ENCODE data around the gene RFC2. TPM values are rescaled to one million over a fixed set of nuclear protein-coding genes. Genes with fewer than 3 reads are reported as not detected.

Gene RFC2
- total RNA-seq, 2 donors from 2014 or later, result 6.0 to 8.5 TPM

DNA sequence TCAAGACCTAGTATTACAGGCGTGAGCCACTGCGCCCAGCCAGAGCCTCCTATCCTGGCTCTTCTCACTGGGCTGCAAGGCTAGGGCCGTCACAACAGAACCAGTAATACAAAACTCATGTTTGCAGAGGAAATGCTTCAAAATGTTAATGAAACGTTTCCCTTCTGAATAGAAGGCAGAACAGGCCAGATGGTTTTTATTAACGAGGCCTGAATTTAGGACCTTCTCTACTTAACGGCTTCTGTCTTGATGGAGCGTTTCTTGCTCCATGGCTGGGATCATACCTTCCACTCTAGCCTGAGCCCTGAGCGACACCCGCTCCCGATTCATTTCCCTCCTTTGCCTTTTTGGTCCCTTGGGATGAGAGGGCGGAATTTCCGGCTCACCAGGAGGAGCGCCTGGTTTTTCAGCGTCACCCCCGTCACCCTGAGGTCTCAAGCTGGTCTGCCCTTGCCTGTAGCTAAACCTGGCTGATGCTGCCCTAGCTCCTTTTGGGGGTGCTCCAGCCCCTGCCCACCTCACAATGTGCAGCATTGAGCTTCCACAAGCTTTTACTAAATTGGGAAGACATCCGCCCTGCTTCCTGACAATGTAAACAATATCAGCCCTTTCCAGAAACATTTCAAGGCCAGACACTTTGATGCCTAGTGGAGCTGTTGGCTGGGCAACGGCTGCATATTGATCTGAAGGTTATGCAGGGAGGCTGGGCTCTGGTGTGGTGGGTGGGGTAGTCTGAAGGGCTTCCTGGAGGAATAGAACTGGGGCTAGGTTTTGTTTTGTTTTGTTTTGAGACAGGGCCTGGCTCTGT is 40.2 kb upstream of the RFC2 start:
- Histone ChIP-seq H3K4me1 (peaks cover 0 to 43% of the 10 kb centered on the region in 2 donors), H3K27me3 (no peaks in the 10 kb centered on the region), H3K4me3 (peak overlapping the region in 1 of 2 donors; percentile 17), H3K9me3 (no peaks in the 10 kb centered on the region), H3K27ac (peak overlapping the region; percentile 64 to 72), H3K36me3 (no peaks in the 10 kb centered on the region)
- TF ChIP-seq, protein P1, sequence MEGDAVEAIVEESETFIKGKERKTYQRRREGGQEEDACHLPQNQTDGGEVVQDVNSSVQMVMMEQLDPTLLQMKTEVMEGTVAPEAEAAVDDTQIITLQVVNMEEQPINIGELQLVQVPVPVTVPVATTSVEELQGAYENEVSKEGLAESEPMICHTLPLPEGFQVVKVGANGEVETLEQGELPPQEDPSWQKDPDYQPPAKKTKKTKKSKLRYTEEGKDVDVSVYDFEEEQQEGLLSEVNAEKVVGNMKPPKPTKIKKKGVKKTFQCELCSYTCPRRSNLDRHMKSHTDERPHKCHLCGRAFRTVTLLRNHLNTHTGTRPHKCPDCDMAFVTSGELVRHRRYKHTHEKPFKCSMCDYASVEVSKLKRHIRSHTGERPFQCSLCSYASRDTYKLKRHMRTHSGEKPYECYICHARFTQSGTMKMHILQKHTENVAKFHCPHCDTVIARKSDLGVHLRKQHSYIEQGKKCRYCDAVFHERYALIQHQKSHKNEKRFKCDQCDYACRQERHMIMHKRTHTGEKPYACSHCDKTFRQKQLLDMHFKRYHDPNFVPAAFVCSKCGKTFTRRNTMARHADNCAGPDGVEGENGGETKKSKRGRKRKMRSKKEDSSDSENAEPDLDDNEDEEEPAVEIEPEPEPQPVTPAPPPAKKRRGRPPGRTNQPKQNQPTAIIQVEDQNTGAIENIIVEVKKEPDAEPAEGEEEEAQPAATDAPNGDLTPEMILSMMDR (IDR thresholded peaks at IDR 0.05), result no peak
- DNase-seq (ENCODE audit: low spot score), result peak; percentile 77

DNA sequence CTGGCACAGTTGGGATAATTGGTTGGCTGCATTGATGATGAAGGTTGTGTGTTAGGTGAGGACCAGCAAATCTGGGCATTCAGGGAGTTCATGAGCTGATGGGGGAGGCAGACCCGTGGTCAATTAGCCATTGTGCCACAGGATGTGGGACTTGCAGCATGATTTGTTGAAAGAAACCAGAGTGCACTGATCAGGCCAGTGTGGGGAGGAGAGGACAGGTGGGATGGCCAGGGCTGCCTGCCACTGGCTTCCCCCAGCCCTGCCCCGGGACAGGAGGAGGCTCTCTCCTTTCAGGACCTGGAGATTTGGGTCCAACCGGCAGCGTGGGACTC is 39.3 kb upstream of the RFC2 start:
- TF ChIP-seq, protein P1 (IDR thresholded peaks at IDR 0.05), result no peak
- DNase-seq (ENCODE audit: low spot score), result no peak
- H3K4me1 ChIP-seq, result peaks cover 0 to 44% of the 10 kb centered on the region in 2 donors

DNA sequence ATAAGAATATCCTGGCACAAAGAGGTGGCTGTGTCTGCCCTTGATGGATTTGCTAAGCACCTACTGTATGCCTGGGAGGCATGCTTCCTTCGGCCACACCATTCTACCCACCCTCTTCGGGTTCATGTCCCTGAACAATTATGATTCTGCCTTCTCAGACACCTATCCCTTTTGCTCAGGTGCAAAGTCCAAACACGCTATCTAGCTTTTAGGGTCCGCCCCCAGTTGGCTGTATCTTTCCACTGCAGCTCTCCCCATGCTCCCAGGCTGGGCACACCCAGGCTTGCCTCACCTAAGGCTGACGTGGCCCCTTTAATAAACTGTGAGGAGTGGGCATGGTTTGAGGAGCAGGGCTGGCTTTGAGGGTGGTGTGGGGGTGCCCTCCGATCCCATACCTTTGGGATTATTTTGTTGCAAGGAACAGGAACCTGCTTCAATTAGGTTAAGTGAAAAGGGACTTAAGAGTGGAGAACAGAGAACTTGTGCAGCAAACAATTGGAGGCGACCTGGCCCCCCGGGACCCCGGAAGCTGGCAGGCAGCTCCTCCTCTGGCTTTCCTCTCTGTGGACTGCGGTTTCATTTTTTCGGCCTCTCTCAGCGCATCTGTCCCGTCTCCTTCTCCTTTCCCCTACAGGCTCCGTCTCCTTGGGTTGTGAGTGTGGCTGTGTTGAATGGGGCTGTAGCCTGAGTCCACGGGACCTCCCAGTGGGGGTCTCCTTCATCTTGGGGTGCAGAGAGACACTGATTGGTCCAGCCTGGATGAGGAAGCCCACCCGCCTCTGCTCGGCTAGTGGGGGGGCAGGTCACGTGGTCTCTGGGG is 38.8 kb upstream of the RFC2 start:
- no peaks in the 10 kb centered on the region for H3K27me3 ChIP-seq
- H3K4me1 ChIP-seq, result peaks cover 0 to 47% of the 10 kb centered on the region in 2 donors
- no peaks in the 10 kb centered on the region for H3K36me3 ChIP-seq
- no peak for DNase-seq (ENCODE audit: low spot score)
- no peaks in the 10 kb centered on the region for H3K9me3 ChIP-seq
- TF ChIP-seq, protein P1 (IDR thresholded peaks at IDR 0.05), result no peak
- H3K27ac ChIP-seq, result peak overlapping the region in 1 of 2 donors; percentile 72
- H3K4me3 ChIP-seq, result no peak overlapping the region

More for the DNA sequence above, 39.3 kb upstream of the RFC2 start:
- H3K27me3 ChIP-seq, result no peaks in the 10 kb centered on the region
- H3K36me3 ChIP-seq, result no peaks in the 10 kb centered on the region
- H3K4me3 ChIP-seq, result no peak overlapping the region
- peak overlapping the region in 1 of 2 donors; percentile 72 for H3K27ac ChIP-seq
- H3K9me3 ChIP-seq, result no peaks in the 10 kb centered on the region

DNA sequence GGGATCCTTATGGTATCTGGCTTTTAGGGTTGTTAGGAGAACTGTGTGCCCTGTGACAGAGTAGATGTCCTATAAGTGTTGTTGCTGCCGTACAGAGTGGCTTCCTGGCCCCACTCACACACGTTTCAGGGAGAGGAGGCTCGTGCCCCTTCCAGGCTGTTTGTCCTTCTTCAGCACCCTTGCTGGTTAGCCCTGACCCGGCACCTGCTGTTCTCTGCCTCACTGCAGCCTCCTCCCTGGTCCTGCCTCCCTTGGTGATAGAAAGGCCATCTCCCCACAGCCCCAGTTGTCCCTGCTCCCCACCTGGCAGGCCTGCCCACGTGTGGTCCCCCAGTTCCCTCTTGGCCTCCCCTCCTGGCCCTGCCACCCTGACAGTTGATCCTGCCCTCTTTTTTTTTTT is 37.3 kb upstream of the RFC2 start:
- Histone ChIP-seq H3K9me3 (no peaks in the 10 kb centered on the region), H3K27me3 (no peaks in the 10 kb centered on the region), H3K4me3 (no peak overlapping the region), H3K36me3 (no peaks in the 10 kb centered on the region), H3K4me1 (peaks cover 0 to 50% of the 10 kb centered on the region in 2 donors), H3K27ac (no peak overlapping the region)
- TF ChIP-seq, protein P1 (IDR thresholded peaks at IDR 0.05), result no peak
- DNase-seq (ENCODE audit: low spot score), result no peak

DNA sequence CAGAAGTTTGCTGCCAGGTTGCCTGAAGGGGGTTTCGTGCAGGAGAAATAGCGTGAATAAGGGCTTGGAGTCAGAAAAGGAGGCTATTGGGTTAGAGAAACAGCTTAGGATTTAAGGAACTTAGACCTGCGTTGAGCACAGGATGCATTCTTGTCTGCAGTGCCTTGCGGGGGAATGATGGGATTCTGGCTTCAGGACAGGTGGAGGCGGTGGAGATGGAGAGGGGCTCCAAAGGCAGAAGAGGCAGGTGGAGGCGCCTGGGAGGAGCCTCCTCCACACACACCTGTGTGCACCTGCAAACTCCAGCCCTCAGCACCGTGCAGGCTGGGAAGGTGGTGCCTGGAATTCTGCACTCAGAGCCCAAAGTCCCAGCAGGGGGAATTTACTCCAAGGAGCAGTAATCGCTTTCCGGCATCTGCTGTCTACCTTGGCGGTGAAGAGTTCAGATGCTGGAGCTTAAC is 36.8 kb upstream of the RFC2 start:
- no peaks in the 10 kb centered on the region for H3K9me3 ChIP-seq
- H3K4me1 ChIP-seq, result peaks cover 0 to 50% of the 10 kb centered on the region in 2 donors
- H3K27ac ChIP-seq, result no peak overlapping the region
- H3K4me3 ChIP-seq, result peak overlapping the region in 1 of 2 donors; percentile 95
- TF ChIP-seq, protein P1 (IDR thresholded peaks at IDR 0.05), result no peak
- DNase-seq (ENCODE audit: low spot score), result no peak
- H3K27me3 ChIP-seq, result no peaks in the 10 kb centered on the region
- H3K36me3 ChIP-seq, result no peaks in the 10 kb centered on the region
